ENCODE measurements around the gene MAFG.

GRCh38 chr17:81916234-81917001 lies 11.1 kb downstream of the MAFG start:
- TF ChIP-seq GATA3 (IDR thresholded peaks at IDR 0.05; ENCODE audit: low read depth, low read length) = no peak
- TF ChIP-seq GATA2 (IDR thresholded peaks at IDR 0.05; ENCODE audit: low read depth, low read length) = no peak
